Renal cortical epithelial cell (primary cell): ENCODE results near the gene SOX12. TPM values are rescaled to one million over a fixed set of nuclear protein-coding genes. Genes with fewer than 3 reads are reported as not detected.
A peak's percentile ranks its signal among the peaks of the same experiment; 100 is the strongest.

Experiments
- DNase-seq: peaks from one replicate; pipeline ENCODE4 v3.0.0-alpha.2; 2011; ENCODE audit warnings: low read depth
- total RNA-seq: library from RNA; depleted of rRNA; stranded (reverse); fragments of >200 nt; gene quantifications from 2 replicates; pipeline ENCODE4 v1.2.3, GENCODE V29; 2014

SOX12 gene
- total RNA-seq, 1 donor from 2014 or later = 12.7 TPM

DNA sequence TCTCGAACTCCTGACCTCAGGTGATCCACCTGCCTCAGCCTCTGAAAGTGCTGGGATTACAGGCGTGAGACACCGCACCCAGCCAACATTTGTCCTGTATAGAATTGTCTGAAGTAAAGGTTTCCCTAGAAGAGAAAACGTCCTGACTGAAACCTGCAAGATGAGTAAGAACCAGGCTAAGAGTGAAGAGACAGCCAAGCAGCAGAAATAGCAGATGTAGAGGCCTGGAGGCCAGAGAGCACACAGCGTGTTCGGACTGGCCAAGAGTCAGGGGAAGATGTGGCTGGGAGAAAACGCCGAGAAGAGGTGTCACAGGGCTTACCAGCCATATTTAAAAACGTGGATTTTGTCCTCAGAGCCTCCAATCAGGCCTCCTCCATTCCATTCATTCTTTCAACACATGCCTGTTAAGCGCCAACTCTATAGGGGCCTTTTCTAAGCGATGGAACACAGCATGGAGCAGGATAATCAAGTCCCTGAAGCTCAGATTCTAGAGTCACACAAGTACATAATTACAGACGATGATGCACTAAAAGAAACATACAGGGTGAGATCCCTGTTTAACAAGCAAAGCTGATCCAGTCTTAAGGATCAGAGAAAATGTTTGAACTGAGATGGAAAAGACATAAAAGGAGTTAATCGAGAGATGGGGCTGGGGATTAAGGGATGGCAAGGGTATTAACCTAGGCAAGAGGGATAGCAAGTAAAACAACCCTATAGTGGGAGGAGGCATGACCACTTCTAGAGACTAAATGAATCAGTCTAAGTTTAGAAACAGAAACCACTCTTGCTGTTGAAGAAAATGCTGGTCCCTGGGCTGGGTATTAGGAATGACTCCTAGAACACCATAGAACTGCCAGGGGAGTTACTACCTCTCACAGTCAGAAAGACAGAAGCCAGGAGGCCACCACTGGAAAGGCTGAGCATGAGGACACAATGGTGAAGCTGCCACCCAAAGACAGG is 23.2 kb upstream of the SOX12 start:
- no peak for DNase-seq

DNA sequence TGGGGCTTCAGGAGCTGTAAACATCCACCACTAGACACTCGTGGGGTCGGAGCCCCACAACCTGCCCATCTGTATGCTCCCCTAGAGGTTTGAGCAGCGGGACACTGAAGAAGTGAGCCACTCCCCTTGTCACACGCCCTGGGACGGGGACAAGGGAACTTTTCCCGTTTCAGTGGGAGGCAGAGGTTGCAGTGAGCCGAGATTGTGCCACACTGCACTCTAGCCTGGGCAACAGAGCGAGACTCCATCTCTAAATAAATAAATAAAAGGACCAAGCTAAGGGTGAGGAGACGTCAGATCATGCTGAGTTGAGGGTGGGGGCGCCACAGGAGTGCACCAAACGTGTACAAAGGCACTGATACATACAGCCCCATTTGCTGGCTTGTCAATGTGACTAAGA is 19.6 kb upstream of the SOX12 start:
- DNase-seq = no peak

DNA sequence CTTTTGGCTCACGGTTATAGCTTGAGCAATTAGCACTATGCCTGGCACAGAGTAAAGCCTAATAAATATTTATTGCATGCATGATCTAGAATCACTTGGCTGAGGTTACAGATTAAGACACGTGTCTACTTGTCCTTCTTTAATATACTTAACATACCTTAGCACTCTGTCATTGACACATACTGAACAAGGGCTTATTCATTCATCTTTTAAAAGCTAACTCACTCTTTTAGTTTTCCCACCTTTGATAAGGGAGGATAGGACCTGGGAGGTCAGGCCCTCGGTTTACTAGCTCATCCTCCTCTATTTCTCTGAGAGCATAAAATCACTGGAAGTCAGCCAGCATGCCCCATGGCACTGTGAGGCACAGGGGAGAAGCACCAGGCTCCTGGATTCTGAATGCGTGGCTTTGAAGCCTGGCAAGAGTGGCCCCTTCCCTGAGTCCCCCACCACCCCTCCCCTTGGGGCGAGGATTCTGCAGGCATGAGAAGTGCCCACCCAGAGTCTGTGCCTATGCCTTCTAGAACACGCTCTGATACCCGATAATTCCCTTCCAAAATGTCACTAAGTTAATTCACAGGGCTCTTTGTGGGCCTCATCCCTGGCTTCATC is 16.8 kb upstream of the SOX12 start:
- no peak for DNase-seq

DNA sequence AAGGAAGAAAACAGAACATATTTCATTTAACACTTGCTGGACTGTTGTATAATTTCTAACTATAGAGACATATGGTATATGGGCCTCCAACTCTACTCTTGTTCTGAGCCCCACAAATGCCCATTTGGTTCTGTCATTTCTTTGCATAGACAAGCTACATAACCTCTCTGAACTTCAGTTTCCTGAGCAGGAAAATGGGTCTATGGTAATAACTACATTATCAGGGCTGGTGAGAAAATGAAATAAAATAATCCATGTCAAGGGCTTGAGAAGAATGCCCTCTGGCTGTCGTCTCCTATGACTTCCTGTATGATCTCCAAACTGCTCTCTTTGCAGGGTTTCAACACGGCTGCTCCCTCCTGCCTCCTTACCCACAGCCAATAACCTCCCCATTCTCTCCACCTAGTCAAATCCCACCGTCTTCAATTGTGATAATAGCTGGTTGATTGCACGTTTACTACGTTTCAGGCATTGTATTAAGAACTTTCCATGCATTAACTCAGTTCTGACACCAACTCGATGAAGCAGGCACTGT is 16.0 kb upstream of the SOX12 start:
- DNase-seq = peak; percentile 44

DNA sequence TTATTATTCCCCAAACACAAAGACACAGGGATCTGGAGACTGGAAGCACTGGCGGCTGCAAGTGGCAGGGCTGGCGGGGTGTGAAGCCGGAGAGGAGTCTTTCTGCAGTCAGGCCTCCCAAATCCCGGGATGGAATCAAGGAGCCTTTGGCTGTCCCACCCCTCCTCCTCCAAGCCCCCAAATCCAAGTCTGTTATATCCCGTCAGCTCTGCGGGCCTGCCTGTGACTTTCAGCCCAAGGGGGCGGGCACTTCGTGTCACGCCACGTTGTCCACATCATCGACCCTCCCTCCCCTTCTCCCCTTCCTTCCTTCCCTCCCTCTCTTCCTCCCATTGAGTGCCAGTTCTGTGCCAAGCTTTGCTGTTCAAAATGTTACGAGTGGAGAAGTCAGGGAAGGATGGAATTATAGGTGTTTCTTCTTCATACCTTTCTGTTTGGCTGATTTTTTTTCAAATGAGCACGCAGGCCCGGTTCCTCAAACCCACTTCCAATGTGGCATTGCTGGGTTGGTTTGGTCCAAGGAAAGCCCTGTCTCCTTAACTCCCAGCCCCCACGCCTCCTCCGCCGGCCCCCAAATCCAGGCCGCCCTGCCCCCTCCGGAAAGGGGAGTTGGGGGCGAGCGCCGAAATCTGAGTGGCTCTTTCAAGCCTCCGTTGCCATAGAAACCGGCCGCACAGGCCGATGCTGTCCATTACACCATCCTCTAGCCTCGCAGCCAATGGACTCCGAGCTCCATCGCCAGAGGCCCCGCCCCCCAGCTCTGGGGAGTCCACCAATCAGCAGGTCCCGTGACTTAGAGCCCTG is 15.3 kb upstream of the SOX12 start:
- peak; percentile 95 for DNase-seq

DNA sequence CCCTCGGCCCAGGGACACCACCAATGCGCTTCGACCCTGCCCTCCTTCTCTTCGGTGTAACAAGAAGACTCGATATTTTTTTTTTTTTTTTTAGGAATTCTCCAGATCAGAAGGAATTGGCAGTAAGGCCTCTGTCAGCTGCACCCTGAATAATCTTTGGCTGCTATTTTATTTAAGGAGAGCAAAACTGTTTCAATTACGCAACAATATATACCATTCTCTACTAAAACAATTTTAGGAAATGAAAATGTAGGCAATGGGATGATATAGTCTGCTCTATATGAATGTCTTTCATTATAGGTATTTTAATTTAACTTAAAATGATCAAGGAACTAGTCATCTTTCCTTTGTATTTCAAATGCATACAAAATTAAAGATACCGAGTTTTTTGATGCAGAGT is 14.7 kb upstream of the SOX12 start:
- no peak for DNase-seq

DNA sequence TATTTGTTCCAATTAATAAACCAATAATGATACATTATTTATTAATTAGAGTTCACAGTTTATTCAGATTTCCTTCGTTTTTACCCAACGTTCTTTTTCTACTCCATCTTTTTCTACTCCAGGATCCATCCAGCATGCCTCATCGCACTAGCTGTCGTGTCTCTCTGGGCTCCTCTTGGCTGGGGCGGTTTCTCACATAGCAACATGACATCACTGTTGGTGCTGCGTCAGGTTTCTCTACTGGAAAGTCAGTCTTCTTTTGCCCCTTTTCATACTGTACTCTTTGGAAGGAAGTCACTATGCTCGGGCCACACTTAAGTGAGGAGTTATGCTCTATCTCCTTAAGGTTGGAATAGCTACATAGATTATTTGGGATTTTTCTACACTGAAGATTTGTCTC is 13.7 kb upstream of the SOX12 start:
- DNase-seq = no peak

DNA sequence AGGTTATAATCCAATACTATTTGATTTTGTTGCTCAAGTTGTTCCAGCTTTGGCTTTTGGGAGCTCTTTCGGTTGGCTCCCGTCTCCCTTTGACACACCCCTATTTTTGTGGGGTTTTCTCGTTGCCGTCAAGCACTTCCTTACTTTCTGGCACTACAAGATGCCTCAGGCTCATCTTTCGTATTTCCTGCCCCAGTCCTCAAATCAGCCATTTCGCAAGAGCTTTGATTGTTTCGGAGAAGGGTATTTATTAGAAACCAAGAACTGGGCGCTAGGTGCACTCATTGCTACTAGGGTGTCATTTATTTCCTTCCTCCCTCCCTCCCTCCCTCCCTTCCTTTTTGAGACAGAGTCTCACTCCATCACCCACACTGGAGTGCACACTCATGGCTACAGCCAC is 13.3 kb upstream of the SOX12 start:
- no peak for DNase-seq

DNA sequence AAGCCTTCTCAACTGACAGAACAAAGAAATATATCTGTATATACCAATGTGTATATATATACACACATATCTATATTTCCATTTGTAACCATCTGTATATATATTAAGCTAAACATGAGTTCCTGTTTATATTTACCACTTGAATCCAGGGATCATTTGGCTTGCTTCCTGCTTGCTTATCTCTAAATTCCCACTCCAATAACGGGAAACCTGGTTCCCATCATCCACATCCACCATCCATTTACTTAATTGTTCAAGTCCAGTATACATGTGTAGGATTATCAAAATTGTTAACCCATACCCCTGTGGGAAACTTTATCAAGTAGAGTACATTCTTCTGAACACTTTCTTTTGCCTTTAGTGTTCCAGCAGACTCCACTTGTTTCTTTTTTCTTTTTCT is 12.5 kb upstream of the SOX12 start:
- no peak for DNase-seq

DNA sequence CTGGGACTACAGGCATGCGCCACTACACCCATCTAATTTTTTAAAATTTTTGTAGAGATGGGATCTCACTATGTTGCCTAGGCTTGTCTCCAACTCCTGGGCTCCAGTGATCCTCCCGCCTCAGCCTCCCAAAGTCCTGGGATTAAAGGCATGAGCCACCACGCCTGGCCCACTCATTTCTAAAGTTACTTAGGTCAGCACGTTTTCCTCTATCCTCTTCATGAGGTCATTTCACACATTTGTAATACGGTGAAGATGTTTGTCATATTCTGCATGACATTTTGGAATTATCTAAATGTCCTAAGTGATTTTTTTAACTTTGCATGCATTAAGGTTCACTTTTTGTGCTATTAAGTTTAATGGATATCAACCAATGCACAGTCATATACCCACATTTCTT is 11.9 kb upstream of the SOX12 start:
- DNase-seq = no peak

DNA sequence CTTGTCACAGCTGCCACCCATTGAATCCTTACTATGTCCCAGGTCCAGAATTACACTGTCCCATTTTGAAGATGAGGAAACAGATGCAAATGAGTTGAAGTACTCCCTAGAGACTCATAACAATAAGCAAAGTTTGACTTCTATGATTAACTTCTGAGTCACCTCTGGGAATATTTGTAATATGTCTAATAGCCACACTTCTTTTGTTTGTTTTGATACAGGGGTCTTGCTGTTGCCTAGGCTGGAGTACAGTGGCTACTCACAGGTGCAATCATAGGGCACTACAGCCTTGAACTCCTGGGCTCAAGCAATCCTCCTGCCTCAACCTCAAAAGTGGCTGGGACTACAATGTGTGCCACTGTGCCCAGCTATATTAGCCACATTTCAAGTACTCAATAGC is 11.4 kb upstream of the SOX12 start:
- peak; percentile 76 for DNase-seq

DNA sequence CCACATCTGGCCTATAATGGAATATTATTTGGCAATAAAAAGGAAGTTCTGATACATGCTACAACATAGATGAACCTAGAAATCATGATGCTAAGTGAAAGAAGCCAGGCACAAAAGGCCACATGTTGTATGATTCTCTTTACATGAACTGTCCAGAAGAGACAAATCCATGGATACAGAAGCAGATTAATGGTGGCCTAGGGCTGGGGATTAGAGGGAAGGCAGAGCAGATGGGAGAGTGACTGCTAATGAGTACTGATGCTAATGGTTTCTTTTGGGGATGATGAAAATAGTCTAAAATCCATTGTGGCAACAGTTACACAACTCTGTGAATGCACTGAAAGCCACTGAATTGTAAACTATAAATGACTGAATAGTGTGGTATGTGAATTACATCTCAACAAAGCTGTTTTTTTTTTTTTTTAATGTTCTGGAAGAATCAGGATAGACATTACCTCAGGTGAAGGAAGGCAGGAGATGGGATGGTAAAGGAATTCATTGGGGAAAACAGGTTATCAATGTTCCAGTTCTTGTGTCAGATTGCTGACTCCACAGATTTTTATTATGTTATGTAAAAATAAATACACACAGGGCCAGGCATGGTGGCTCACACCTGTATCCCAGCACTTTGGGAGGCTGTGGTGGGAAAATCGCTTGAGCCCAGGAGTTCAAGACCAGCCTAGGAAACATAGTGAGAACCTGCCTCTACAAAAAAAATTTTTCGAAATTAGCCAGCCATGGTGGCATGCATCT is 8.9 kb upstream of the SOX12 start:
- peak; percentile 29 for DNase-seq

DNA sequence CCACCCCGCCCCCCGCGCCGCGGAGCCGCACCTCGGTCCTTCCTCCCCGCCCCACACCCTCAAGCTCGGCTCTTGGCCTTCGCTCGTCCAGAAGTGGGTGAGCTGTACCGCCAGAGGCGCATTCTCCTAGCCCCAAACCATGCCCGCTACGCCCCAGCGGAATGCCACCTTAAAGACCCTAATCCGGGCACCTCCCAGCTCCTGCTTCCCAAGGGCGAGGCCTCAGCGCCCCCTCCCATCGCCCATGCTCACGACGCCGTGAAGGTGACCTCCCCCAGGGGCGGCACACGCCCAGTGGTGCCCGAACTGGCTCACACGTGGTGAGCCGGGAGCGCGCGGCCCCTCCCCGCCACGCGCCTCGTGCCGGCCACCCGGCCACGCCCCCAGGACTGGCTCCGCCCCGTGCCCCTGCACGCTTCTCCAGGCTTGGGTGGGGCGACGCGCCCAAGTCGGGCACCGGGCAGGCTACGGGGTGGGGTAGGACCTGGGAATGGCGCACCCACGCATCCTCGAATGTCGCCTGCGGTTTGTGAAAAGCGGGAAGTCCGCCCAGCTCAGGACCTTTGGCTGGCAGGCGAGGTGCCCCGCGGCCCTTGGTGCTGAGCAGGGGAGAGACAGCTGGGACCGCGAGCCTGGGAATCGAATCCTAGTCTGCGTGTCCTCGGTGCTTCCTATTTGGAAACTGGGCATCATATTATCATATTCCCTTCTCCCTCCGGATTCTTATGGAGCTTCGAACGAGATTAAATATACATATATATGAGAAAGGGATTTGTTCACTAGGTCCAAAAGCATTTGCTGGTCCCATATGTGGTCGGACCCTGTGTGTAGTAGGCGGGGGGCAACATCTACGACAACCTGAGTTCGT is 941 bp upstream of the SOX12 start:
- peak; percentile 70 for DNase-seq

DNA sequence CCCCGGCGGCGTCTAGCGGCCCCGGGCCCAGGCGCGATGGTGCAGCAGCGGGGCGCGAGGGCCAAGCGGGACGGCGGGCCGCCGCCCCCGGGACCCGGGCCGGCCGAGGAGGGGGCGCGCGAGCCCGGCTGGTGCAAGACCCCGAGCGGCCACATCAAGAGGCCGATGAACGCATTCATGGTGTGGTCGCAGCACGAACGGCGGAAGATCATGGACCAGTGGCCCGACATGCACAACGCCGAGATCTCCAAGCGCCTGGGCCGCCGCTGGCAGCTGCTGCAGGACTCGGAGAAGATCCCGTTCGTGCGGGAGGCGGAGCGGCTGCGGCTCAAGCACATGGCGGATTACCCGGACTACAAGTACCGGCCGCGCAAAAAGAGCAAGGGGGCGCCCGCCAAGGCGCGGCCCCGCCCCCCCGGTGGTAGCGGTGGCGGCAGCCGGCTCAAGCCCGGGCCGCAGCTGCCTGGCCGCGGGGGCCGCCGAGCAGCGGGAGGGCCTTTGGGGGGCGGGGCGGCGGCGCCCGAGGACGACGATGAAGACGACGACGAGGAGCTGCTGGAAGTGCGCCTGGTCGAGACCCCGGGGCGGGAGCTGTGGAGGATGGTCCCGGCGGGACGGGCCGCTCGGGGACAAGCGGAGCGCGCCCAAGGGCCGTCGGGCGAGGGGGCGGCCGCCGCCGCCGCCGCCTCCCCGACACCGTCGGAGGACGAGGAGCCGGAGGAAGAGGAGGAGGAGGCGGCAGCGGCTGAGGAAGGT is 715 bp downstream of the SOX12 start:
- DNase-seq = peak; percentile 45

DNA sequence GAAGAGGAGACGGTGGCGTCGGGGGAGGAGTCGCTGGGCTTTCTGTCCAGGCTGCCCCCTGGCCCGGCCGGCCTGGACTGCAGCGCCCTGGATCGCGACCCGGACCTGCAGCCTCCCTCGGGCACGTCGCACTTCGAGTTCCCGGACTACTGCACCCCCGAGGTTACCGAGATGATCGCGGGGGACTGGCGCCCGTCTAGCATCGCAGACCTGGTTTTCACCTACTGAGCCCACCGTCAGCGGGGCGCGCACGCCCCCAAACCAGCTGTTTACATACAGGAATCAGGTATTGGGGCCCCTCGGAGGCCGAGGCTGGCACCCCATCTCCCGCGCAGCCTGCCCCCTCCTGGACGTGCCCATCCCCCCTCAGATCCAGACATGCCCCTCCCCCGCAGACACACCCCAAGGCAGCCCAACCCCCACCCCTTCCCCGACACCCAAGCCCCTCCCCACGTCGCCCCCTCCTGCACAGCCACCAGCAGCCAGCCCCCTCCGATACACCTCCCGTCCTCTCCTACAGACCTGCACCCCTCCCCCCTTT is 1.4 kb downstream of the SOX12 start:
- DNase-seq = no peak

DNA sequence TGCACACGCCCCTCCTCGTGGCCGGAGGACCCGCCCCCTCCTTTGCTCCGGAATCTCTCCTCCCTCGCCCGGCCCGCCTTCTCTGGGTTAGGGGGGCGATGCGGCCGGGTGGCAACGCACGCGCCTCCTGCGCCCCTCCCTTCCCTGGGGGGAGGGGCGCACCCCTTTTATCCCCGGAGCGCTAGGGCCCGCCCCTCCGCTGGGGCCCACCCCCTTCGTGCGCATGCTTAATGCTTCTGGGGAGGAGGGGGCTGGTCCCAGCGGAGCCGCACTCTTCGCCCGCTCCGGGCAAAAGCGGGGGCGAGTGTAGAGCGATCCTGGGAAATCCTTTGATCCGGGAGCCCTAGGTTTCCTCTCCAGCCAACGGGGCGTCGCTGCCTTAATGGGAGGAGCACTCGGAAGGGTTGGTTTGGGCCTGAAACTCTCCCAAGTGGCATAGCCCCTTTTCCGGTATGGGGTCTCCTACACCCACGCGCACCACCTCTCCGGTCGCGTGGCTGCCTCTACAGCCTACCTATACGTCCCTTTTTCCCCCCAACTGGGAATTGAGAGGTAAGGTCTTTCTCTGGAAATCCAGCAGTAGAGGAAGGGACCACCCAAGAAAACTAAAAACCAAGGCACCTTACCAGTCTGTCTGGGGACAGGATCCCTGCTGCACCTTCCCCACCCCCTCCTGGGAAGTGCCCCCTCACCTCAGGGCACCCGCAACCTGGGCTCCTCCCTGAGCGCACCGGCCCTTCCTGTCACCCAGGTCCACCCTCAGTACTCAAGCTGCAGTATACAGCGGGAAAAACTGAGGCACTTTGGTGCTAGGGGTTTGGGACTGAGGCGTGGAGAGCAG is 2.1 kb downstream of the SOX12 start:
- DNase-seq = peak; percentile 79

DNA sequence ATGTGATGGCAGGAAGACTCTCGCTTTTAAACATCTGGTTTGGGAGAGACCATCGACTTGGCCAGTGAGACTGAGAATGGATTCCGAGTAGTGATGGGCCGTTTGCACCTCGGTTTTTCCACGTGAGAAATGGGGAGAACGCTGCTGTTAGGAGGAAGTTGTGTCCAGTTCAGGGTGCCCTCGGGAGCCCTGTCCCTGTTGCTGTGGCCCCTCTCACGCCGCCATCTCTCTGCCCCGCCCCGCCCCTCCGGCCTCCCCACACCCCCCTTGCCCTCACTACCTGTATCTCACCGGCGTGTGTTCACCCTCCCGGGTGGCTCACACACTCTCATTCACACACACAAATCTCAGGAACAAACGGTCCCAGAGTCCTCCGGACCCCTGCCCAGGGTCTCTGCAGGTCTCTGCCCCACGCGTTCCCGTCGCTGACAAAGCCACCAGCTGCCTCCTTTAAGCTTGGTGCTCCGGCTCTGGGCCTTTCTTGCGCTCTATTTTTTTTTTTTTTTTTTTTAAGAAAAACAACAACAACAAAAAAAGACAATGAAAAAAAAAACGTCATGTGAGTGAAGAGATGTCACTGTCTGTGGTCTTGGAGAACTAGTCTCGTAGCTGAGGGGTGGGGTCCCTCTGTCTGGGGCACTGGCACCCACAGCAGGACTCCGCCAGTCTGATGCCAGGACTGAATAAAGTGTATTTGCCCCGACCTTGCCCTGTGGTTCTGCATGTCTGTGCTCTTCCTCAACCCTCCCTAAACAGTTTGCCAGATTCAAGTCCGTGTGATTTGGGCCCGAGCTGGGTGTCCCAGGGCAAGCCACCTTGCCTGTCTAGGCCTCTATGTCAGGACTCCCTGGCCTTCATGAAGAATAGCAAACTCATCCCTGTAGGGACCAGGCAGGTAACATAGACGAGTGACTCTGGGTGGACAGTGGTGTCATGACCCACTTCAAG is 2.9 kb downstream of the SOX12 start:
- no peak for DNase-seq
